Naive thymus-derived CD4-positive, alpha-beta T cell (primary cell): ENCODE measurements around the gene GAGE13. TPM values are rescaled to one million over a fixed set of nuclear protein-coding genes. Genes with fewer than 3 reads are reported as not detected.
A peak's percentile ranks its signal among the peaks of the same experiment; 100 is the strongest.
"Not testable (repeated sequence)": the region's sequence is repeated elsewhere in the genome, so short reads cannot be mapped to it uniquely, and the experiment has no call there.

Experiments
- ATAC-seq: fragments of 150-1000 bp; cut with Tn5 transposase; 2 replicates; pipeline ENCODE4 v1.10.0; 2021; ENCODE audit warnings: mild to moderate bottlenecking, moderate library complexity
- CTCF ChIA-PET: fragments of 350-600 bp; sonication (Branson Sonifier 250); formaldehyde crosslinking; loops from one replicate; lab custom pipeline; 2021; ENCODE audit warnings: antibody characterized with exemption; lab: Charles Lee
- POLR2A ChIA-PET: fragments of 350-600 bp; sonication (Branson Sonifier 250); formaldehyde crosslinking; loops from one replicate; lab custom pipeline; 2021; ENCODE audit warnings: antibody characterized with exemption, inconsistent platforms; lab: Charles Lee
- DNase-seq, 9 donors: peaks; one replicate each; pipeline versions ENCODE4 v3.0.0 to v3.0.0-alpha.2; 2020 to 2022; ENCODE audit warnings: mixed read lengths in 1 of 9
- H3K27ac ChIP-seq: one replicate; pipeline ENCODE4 v1.7.0; 2013; ENCODE audit warnings: mild to moderate bottlenecking, low read depth, low read length, moderate library complexity
- H3K27me3 ChIP-seq, 2 donors: one replicate each; pipeline ENCODE4 v1.7.0; 2013; ENCODE audit warnings: low read length in 2 of 2, mild to moderate bottlenecking in 2 of 2, moderate library complexity in 2 of 2; ENCODE audit not compliant: control insufficient read depth in 2 of 2, insufficient read depth in 2 of 2
- H3K36me3 ChIP-seq, 3 experiments: 1 replicate in 2 of 3; 2 replicates in 1 of 3; pipeline ENCODE4 v1.7.0; 2013; ENCODE audit warnings: low read length in 3 of 3, mild to moderate bottlenecking in 3 of 3, moderate library complexity in 1 of 3; ENCODE audit not compliant: insufficient read depth in 3 of 3, control insufficient read depth in 2 of 3
- H3K4me1 ChIP-seq, 2 donors: one replicate each; pipeline ENCODE4 v1.7.0; 2013; ENCODE audit warnings: low read length in 2 of 2, mild to moderate bottlenecking in 2 of 2, moderate library complexity in 1 of 2; ENCODE audit not compliant: control insufficient read depth in 2 of 2, insufficient read depth in 2 of 2
- H3K4me3 ChIP-seq: 2 replicates; pipeline ENCODE4 v1.7.0; 2013; ENCODE audit warnings: mild to moderate bottlenecking, low read length
- H3K9me3 ChIP-seq, 3 experiments: 1 replicate in 2 of 3; 2 replicates in 1 of 3; pipeline ENCODE4 v1.7.0; 2013; ENCODE audit warnings: low read length in 3 of 3; ENCODE audit not compliant: control insufficient read depth in 2 of 3
- H3K27ac Mint-ChIP-seq, 9 donors: one replicate each; pipeline ENCODE4 v1.8.0; 2020 to 2022; ENCODE audit warnings: mixed read lengths in 9 of 9, mild to moderate bottlenecking in 8 of 9, moderate library complexity in 5 of 9, inconsistent platforms in 2 of 9
- H3K27me3 Mint-ChIP-seq, 5 donors: one replicate each; pipeline ENCODE4 v1.8.0; 2021 to 2022; ENCODE audit warnings: mixed read lengths in 5 of 5, mild to moderate bottlenecking in 1 of 5
- H3K36me3 Mint-ChIP-seq, 5 donors: one replicate each; pipeline ENCODE4 v1.8.0; 2020 to 2022; ENCODE audit warnings: mixed read lengths in 5 of 5, mild to moderate bottlenecking in 3 of 5, inconsistent platforms in 1 of 5
- H3K4me1 Mint-ChIP-seq, 7 donors: one replicate each; pipeline ENCODE4 v1.8.0; 2020 to 2022; ENCODE audit warnings: mixed read lengths in 7 of 7, mild to moderate bottlenecking in 3 of 7, inconsistent platforms in 1 of 7
- H3K4me3 Mint-ChIP-seq, 10 donors: one replicate each; pipeline ENCODE4 v1.8.0; 2020 to 2022; ENCODE audit warnings: mild to moderate bottlenecking in 10 of 10, mixed read lengths in 10 of 10, moderate library complexity in 6 of 10, inconsistent platforms in 2 of 10
- H3K9me3 Mint-ChIP-seq, 11 donors: one replicate each; pipeline ENCODE4 v1.8.0; 2020 to 2022; ENCODE audit warnings: mixed read lengths in 11 of 11, mild to moderate bottlenecking in 4 of 11, inconsistent platforms in 1 of 11, moderate library complexity in 1 of 11
- intact Hi-C, 2 donors: fragments of 100-400 bp; cut with micrococcal nuclease; formaldehyde crosslinking; loops; one replicate each; pipeline ENCODE4 v1.15.1; 2023
- polyA plus RNA-seq, 2 donors: library from polyadenylated mRNA; unstranded; fragments of 300-500 nt; fragmentation: Illumina TruSeq; gene quantifications; one replicate each; pipeline ENCODE4 v1.2.3, GENCODE V29; 2021
- total RNA-seq, 6 experiments: library from RNA in 5 of 6; stranded (reverse) in 5 of 6; gene quantifications; 1 replicate in 5 of 6; 2 replicates in 1 of 6; pipeline ENCODE4 v1.2.3 and lab custom pipeline; 2021 to 2026

Gene GAGE13
- total and polyA plus RNA-seq, 7 experiments from 2014 or later: not detected

DNA sequence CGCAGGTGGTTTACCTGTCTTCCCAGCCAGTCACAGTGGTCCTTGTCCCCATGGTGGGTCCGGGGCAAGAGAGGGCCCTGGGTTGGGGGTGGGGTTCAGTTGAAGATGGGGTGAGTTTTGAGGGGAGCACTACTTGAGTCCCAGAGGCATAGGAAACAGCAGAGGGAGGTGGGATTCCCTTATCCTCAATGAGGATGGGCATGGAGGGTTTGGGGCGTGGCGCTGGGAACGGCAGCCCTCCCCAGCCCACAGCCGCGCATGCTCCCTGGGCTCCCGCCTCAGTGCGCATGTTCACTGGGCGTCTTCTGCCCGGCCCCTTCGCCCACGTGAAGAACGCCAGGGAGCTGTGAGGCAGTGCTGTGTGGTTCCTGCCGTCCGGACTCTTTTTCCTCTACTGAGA, 9.6 kb upstream of the GAGE13 start, which contains the start of gene GAGE12J:
TSS of gene GAGE12J (plus strand) at position 301 of the 400 bp plus-strand sequence. CDS start 1,157 bp downstream, outside the sequence.
- intact Hi-C loops, POLR2A ChIA-PET, H3K4me3 Mint-ChIP-seq, H3K27ac ChIP-seq, H3K9me3 Mint-ChIP-seq, H3K36me3 Mint-ChIP-seq, H3K4me1 ChIP-seq, CTCF ChIA-PET, H3K4me1 Mint-ChIP-seq, H3K27ac Mint-ChIP-seq, ATAC-seq, H3K27me3 Mint-ChIP-seq, DNase-seq, H3K27me3 ChIP-seq, H3K9me3 ChIP-seq, H3K4me3 ChIP-seq, H3K36me3 ChIP-seq: not testable (repeated sequence)

DNA sequence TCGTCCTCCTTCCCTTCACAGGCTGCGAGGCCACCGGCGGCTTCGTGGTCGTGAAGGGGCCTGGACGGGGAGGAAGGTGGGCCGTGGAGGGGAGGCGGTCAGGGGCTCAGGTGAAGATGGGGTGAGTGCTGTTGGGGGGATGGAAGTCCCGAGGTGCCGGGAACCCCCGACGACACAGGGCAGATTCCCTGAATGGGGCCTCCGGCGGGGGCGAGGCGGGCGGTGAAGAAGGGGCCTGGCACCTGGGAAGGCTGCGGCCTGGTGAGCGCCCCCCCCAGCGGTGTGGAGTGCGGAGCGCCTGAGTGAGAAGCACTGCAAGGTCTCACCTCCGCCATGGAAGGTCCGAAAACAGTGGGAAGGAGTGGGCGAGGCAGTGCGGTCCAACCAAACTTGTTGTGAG, 9.1 kb upstream of the GAGE13 start:
- H3K4me3 Mint-ChIP-seq, H3K27ac Mint-ChIP-seq, H3K27me3 ChIP-seq, intact Hi-C loops, H3K27me3 Mint-ChIP-seq, CTCF ChIA-PET, ATAC-seq, H3K4me1 Mint-ChIP-seq, H3K9me3 Mint-ChIP-seq, H3K36me3 ChIP-seq, H3K4me3 ChIP-seq, H3K9me3 ChIP-seq, H3K27ac ChIP-seq, DNase-seq, H3K4me1 ChIP-seq, POLR2A ChIA-PET, H3K36me3 Mint-ChIP-seq: not testable (repeated sequence)

GRCh38 chrX:49323735-49324134, 7.6 kb upstream of the GAGE13 start:
- POLR2A ChIA-PET, H3K9me3 Mint-ChIP-seq, H3K9me3 ChIP-seq, H3K4me1 ChIP-seq, H3K4me3 ChIP-seq, DNase-seq, H3K27me3 Mint-ChIP-seq, H3K27ac Mint-ChIP-seq, CTCF ChIA-PET, intact Hi-C loops, H3K4me3 Mint-ChIP-seq, ATAC-seq, H3K27me3 ChIP-seq, H3K36me3 ChIP-seq, H3K4me1 Mint-ChIP-seq, H3K27ac ChIP-seq, H3K36me3 Mint-ChIP-seq: not testable (repeated sequence)

GRCh38 chrX:49330421-49330820, 961 bp upstream of the GAGE13 start:
- H3K4me1 ChIP-seq, H3K27ac ChIP-seq, H3K4me3 ChIP-seq, H3K9me3 Mint-ChIP-seq, H3K9me3 ChIP-seq, ATAC-seq, H3K4me1 Mint-ChIP-seq, CTCF ChIA-PET, POLR2A ChIA-PET, intact Hi-C loops, H3K36me3 ChIP-seq, H3K4me3 Mint-ChIP-seq, DNase-seq, H3K27ac Mint-ChIP-seq, H3K36me3 Mint-ChIP-seq, H3K27me3 Mint-ChIP-seq, H3K27me3 ChIP-seq: not testable (repeated sequence)

DNA sequence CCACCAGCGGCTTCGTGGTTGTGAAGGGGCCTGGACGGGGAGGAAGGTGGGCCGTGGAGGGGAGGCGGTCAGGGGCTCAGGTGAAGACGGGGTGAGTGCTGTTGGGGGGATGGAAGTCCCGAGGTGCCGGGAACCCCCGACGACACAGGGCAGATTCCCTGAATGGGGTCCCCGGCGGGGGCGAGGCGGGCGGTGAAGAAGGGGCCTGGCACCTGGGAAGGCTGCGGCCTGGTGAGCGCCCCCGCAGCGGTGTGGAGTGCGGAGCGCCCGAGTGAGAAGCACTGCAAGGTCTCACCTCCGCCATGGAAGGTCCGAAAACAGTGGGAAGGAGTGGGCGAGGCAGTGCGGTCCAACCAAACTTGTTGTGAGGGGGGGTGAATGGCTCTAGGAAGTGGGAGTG, 459 bp downstream of the GAGE13 start:
- ATAC-seq, H3K4me1 ChIP-seq, POLR2A ChIA-PET, H3K27me3 Mint-ChIP-seq, H3K27ac ChIP-seq, H3K9me3 Mint-ChIP-seq, intact Hi-C loops, CTCF ChIA-PET, H3K4me3 Mint-ChIP-seq, H3K36me3 ChIP-seq, H3K4me3 ChIP-seq, H3K27ac Mint-ChIP-seq, H3K27me3 ChIP-seq, H3K4me1 Mint-ChIP-seq, H3K9me3 ChIP-seq, H3K36me3 Mint-ChIP-seq: not testable (repeated sequence)
- DNase-seq: peak in 1 of 9 donors; percentile 47

- CTCF ChIA-PET, H3K4me1 Mint-ChIP-seq, H3K9me3 Mint-ChIP-seq, H3K27me3 ChIP-seq, H3K4me3 ChIP-seq, intact Hi-C loops, H3K27ac ChIP-seq, H3K27ac Mint-ChIP-seq, H3K4me1 ChIP-seq, H3K4me3 Mint-ChIP-seq, H3K36me3 Mint-ChIP-seq, H3K9me3 ChIP-seq, H3K27me3 Mint-ChIP-seq, ATAC-seq, POLR2A ChIA-PET, H3K36me3 ChIP-seq: not testable (repeated sequence)
- DNase-seq: peak in 1 of 9 donors; percentile 12
These were observed 10.1 kb downstream of the GAGE13 start for GRCh38 chrX:49341449-49341848.

- H3K36me3 ChIP-seq, H3K27me3 Mint-ChIP-seq, CTCF ChIA-PET, ATAC-seq, H3K9me3 ChIP-seq, H3K4me1 Mint-ChIP-seq, H3K27ac Mint-ChIP-seq, POLR2A ChIA-PET, H3K4me3 ChIP-seq, H3K9me3 Mint-ChIP-seq, DNase-seq, H3K4me3 Mint-ChIP-seq, H3K27me3 ChIP-seq, H3K27ac ChIP-seq, intact Hi-C loops, H3K36me3 Mint-ChIP-seq, H3K4me1 ChIP-seq: not testable (repeated sequence)
These were observed 13.3 kb downstream of the GAGE13 start for GRCh38 chrX:49344496-49345175.
